Ascending aorta (tissue), 2 donors: ENCODE data around the gene FAM53A. TPM values are rescaled to one million over a fixed set of nuclear protein-coding genes. Genes with fewer than 3 reads are reported as not detected.
"Not testable (repeated sequence)": the region's sequence is repeated elsewhere in the genome, so short reads cannot be mapped to it uniquely, and the experiment has no call there.

Experiments used
- DNase-seq, 2 donors: peaks; one replicate each; pipeline ENCODE4 v3.0.0-alpha.2; 2019; ENCODE audit warnings: low spot score in 2 of 2
- H3K27ac ChIP-seq, 2 donors: fragments of 200-600 bp; sonication (generic); one replicate each; pipeline ENCODE4 v1.5.1; 2016 to 2017; ENCODE audit warnings: mild to moderate bottlenecking in 1 of 2
- H3K27me3 ChIP-seq: fragments of 200-600 bp; sonication (generic); one replicate; pipeline ENCODE4 v1.5.1; 2017
- H3K36me3 ChIP-seq, 2 donors: fragments of 200-600 bp; sonication (generic); one replicate each; pipeline ENCODE4 v1.5.1; 2016
- H3K4me1 ChIP-seq, 2 donors: fragments of 200-600 bp; sonication (generic); one replicate each; pipeline ENCODE4 v1.5.1; 2016 to 2017; ENCODE audit warnings: mild to moderate bottlenecking in 1 of 2
- H3K4me3 ChIP-seq, 2 donors: fragments of 200-600 bp; sonication (generic); one replicate each; pipeline ENCODE4 v1.5.1; 2016 to 2017; ENCODE audit warnings: mild to moderate bottlenecking in 1 of 2
- H3K9me3 ChIP-seq, 2 donors: fragments of 200-600 bp; sonication (generic); one replicate each; pipeline ENCODE4 v1.5.1; 2016
- CTCF ChIP-seq, 3 experiments: fragments of 200-600 bp in 2 of 3; fragments of 450-650 bp in 1 of 3; sonication (generic) in 2 of 3; IDR thresholded peaks; one replicate each; pipeline ENCODE4 v1.5.1; 2016 to 2019; ENCODE audit warnings: antibody characterized with exemption in 3 of 3, mild to moderate bottlenecking in 1 of 3, moderate library complexity in 1 of 3
- intact Hi-C: fragments of 100-400 bp; cut with DNase I; formaldehyde crosslinking; loops from one replicate; pipeline ENCODE4 v1.15.1; 2023
- total RNA-seq: library from RNA; depleted of rRNA; stranded (reverse); fragments of >200 nt; gene quantifications from one replicate; pipeline ENCODE4 v1.1.0, GENCODE V29; 2016

FAM53A gene
- total RNA-seq, 1 donor from 2014 or later, result not detected

GRCh38 chr4:1642196-1642951, 41.7 kb downstream of the FAM53A start:
- no peak overlapping the region for H3K27ac ChIP-seq
- H3K4me1 ChIP-seq, result peaks cover 0 to 3% of the 10 kb centered on the region in 2 donors
- intact Hi-C loops, result no loop called here
- DNase-seq, result no peak
- TF ChIP-seq CTCF (IDR thresholded peaks at IDR 0.05), result no peak
- no peak overlapping the region for H3K4me3 ChIP-seq
- H3K27me3 ChIP-seq, result no peaks in the 10 kb centered on the region
- H3K36me3 ChIP-seq, result no peaks in the 10 kb centered on the region
- H3K9me3 ChIP-seq, result no peaks in the 10 kb centered on the region

GRCh38 chr4:1641671-1642070, 42.4 kb downstream of the FAM53A start:
- DNase-seq, result no peak
- intact Hi-C loops, result no loop called here

GRCh38 chr4:1640716-1641503, 43.2 kb downstream of the FAM53A start:
- H3K4me1 ChIP-seq, H3K27ac ChIP-seq, H3K27me3 ChIP-seq, H3K4me3 ChIP-seq, H3K36me3 ChIP-seq, H3K9me3 ChIP-seq, DNase-seq, intact Hi-C loops: not testable (repeated sequence)

More at GRCh38 chr4:1641671-1642070, 42.4 kb downstream of the FAM53A start:
- TF ChIP-seq CTCF (IDR thresholded peaks at IDR 0.05), result no peak
- Histone ChIP-seq H3K9me3 (no peaks in the 10 kb centered on the region), H3K36me3 (no peaks in the 10 kb centered on the region), H3K27me3 (no peaks in the 10 kb centered on the region), H3K4me3 (no peak overlapping the region), H3K4me1 (peaks cover 0 to 3% of the 10 kb centered on the region in 2 donors), H3K27ac (no peak overlapping the region)

- no peak overlapping the region for H3K4me3 ChIP-seq
- TF ChIP-seq CTCF (IDR thresholded peaks at IDR 0.05), result no peak
- intact Hi-C loops, result no loop called here
- no peak for DNase-seq
- H3K9me3 ChIP-seq, result peaks cover 0 to 3% of the 10 kb centered on the region in 2 donors
- no peaks in the 10 kb centered on the region for H3K36me3 ChIP-seq
- H3K4me1 ChIP-seq, result peaks cover 0 to 3% of the 10 kb centered on the region in 2 donors
- H3K27ac ChIP-seq, result no peak overlapping the region
- no peaks in the 10 kb centered on the region for H3K27me3 ChIP-seq
These were observed 43.9 kb downstream of the FAM53A start for GRCh38 chr4:1640190-1640589.

- H3K9me3 ChIP-seq, result peaks cover 0 to 5% of the 10 kb centered on the region in 2 donors
- no peak for DNase-seq
- intact Hi-C loops, result no loop called here
- H3K36me3 ChIP-seq, result no peaks in the 10 kb centered on the region
- no peak overlapping the region for H3K4me3 ChIP-seq
- H3K27ac ChIP-seq, result no peak overlapping the region
- TF ChIP-seq CTCF (IDR thresholded peaks at IDR 0.05), result no peak
- H3K4me1 ChIP-seq, result no peaks in the 10 kb centered on the region
- H3K27me3 ChIP-seq, result no peaks in the 10 kb centered on the region
These were observed 44.7 kb downstream of the FAM53A start for GRCh38 chr4:1639299-1639868.

- H3K27ac ChIP-seq, result no peak overlapping the region
- TF ChIP-seq CTCF (IDR thresholded peaks at IDR 0.05), result no peak
- H3K27me3 ChIP-seq, result no peaks in the 10 kb centered on the region
- H3K4me3 ChIP-seq, result no peak overlapping the region
- no peaks in the 10 kb centered on the region for H3K4me1 ChIP-seq
- peaks cover 0 to 5% of the 10 kb centered on the region in 2 donors for H3K9me3 ChIP-seq
- DNase-seq, result no peak
- H3K36me3 ChIP-seq, result no peaks in the 10 kb centered on the region
- intact Hi-C loops, result no loop called here
These were observed 45.2 kb downstream of the FAM53A start for GRCh38 chr4:1638873-1639272.
